GM21737 (cell line): ENCODE results near the gene EIF1B.
"Not testable (repeated sequence)": the region's sequence is repeated elsewhere in the genome, so short reads cannot be mapped to it uniquely, and the experiment has no call there.

Experiments
- ATAC-seq: cut with Tn5 transposase; IDR thresholded peaks from one replicate; pipeline ENCODE4 v1.9.1; 2021; ENCODE audit warnings: mild to moderate bottlenecking, moderate library complexity; ENCODE audit not compliant: unreplicated experiment

Gene EIF1B

GRCh38 chr3:40309418-40309924 lies at the start of gene EIF1B:
TSS of gene EIF1B (plus strand) at chr3:40309707. CDS start at chr3:40309942, 235 bp downstream.
- peak; percentile 94 for ATAC-seq

- ATAC-seq, result no peak
Measured at GRCh38 chr3:40262331-40262730, 47.2 kb upstream of the EIF1B start.

DNA sequence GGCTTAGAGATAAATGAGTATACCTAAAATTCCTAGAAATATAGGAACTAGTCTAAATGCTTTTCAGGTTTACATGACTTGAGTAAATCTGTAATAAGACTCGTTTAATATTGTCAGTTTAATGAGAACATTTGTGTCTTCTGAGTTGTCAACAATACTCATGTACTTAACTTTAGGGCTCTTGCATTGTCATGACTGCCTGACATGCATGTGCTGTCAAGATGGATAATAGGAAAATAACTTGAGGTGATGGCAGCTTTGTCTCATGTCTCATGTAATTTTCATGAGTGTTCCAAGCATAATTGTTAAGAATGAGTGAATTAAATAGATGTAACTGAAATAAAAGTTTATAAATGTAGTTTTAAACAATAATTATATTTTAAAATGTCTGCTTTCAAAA lies 45.1 kb upstream of the EIF1B start:
- ATAC-seq, result no peak

DNA sequence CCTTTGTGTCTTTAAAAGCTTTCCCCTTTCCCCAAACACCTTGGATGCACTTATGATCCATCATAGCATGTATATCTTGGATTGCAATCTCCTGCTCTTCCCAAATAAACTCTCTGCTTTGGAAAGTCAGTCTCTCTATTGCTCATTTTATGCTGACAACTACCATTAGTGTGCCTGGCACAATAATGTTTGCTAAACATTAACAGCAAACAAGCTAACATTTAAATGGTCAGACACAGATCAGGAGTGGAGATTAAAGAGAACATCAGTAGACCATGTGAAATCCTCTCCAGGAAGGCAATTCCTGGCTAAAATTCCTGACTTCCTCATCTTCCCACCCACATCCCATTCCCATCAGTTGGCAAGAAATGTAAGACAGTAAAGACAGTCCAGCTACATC lies 44.3 kb upstream of the EIF1B start:
- no peak for ATAC-seq

DNA sequence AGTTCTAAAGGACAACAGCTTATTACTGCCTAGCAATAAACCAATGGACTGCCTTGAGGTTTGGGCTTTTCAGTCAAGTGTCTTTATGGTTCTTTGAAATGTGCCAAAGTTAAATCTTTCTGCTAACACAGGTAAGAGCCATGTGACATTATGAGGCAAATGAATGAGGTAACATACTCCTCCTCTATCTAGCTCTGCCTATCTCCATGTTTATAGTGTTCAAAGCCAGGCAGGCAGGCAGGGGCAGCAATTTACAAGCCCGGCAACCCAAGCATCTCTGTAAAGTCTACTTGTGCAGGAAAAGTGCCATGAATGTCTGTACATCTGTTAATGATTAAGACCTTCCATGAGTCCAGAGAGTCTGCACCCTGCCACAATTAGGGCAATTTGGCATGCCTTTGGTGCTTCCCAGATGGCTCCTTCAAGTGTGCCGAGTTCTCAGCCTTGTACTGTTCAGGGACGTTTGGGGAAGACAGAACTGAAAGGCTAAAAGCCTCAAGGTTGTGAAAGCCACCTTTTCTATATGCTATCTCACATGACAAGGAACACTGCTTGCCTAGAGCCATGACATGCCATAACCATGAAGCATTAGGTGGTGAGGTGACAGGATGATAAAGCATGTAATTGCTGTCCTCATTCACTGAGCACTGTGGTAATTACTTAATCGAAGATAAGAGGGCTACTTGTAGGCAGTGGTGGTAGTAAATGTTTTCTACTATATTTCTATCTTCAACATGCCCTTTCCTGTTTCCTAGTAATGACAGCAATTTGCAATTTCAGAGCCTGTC lies 41.4 kb upstream of the EIF1B start:
- ATAC-seq, result no peak

- no peak for ATAC-seq
Measured at GRCh38 chr3:40268802-40269524, 40.5 kb upstream of the EIF1B start.

DNA sequence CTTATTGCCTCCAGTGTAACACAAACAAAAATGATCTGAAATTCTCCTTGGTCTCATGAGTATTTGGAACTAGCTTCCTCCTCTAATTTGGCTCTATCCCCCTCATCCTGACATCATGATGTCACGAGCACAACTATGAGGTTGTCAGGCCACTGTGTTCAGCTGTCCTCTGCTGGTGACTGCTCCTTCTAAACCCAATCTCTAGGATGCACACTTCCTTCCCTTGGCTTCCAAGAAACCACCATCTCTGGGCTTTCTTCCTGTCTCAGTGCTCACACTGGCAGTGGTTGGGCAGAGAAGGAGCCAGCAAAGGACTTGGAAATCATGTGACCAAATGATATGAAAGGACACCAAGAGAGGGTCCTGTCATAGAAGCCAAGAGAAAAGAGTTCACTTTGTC lies 30.7 kb upstream of the EIF1B start:
- no peak for ATAC-seq

- ATAC-seq, result no peak
Measured at GRCh38 chr3:40281995-40282394, 27.5 kb upstream of the EIF1B start.

DNA sequence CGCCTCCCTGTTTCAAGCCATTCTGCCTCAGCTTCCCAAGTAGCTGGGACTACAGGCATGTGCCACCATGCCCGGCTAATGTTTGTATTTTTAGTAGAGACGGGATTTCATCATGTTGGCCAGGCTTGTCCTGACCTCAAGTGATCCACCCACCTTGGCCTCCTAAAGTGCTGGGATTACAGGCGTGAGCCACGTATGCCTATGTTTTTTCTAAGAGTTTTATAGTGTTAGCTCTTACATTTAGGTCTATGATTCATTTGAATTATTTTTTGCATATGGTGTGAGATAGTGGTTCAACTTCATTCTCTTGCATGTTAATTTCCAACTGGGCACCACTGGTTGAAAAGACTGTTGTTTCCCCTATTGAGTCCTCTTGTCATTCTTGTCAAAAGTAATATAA lies 26.4 kb upstream of the EIF1B start:
- ATAC-seq, result not testable (repeated sequence)

DNA sequence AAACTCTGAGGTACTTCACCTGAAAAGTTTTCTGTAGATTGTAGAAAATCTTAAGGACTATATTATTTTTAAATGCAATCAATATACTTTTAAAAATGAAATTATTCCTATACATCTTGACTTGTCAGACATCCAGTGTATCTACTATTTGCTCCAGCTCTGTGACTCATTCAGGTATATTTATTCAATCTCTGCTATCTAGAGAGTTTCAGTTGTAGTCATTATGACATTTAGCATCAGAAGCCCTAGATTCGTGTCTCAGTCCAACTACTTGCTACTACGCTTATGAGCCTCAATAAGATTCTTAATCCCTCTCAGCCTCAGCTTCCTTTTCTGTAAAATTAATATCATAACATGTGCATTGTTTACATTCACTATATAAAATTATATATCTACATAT lies 22.3 kb upstream of the EIF1B start:
- no peak for ATAC-seq

- no peak for ATAC-seq
Measured at GRCh38 chr3:40290396-40290795, 19.1 kb upstream of the EIF1B start.

GRCh38 chr3:40291471-40291870 lies 18.0 kb upstream of the EIF1B start:
- no peak for ATAC-seq

GRCh38 chr3:40292637-40293349 lies 16.7 kb upstream of the EIF1B start:
- no peak for ATAC-seq

DNA sequence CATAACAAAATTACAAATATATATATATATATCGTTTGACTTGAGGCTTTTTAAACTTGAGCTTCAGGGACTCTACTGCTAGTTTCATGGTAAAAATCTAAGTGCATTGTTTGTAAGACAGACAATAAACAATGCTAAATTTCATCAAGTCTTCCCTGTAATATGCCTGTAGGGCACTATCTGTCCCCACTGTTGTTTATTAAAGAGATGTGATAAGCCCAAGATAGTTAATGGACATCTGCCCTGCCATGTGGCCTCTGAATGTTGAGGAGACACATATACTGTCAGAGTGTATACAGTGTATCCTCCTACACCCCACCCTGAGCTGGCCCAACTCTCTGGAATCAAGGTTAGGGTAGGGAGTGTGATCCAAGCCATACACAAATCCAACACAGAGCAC lies 15.1 kb upstream of the EIF1B start:
- ATAC-seq, result no peak

DNA sequence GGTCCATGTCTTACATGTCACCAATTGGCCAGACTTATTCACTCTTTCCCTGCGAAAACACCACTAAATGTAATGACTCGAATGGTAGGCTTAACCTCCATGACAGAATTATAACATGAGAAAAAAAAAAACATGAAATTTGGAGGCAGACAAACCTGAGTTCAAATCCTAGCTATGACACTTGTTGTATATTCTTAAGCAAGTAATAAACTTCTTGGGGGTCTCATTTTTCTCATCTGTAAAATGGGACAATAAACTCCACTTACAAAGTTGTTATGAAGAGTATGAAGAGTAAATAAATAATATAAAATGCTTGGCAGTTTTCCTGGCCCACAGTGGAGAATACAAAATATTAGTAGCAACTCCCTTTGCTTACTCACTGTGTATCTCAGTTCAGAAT lies 11.4 kb upstream of the EIF1B start:
- no peak for ATAC-seq

GRCh38 chr3:40299130-40299720 lies 10.3 kb upstream of the EIF1B start:
- no peak for ATAC-seq

DNA sequence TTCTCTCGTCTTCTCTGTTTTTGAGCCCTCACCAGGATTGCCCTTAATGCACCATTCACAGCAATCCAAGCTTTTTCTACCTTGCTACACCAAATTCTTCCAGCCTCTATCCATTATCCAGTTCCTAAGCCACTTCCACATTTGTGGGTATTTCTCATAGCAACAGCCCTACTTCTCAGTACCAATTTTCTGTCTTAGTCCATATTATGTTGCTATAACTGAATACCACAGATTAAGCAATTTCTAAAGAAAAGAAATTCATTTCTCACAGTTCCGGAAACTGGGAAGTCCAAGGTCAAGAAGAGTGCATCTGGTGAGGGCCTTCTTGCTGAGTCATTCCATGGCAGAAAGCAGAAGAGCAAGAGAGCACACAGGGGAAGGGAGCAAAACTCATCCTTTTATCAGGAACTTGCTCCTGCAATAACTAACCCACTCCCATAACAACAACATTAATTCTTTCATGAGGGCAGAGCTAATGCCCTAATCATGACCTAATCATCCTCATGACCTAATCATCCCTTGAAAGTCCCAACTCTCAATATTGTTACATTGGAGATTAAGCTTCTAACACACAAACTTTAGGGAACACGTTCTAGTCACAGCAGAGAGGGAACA lies 9.7 kb upstream of the EIF1B start:
- ATAC-seq, result no peak

DNA sequence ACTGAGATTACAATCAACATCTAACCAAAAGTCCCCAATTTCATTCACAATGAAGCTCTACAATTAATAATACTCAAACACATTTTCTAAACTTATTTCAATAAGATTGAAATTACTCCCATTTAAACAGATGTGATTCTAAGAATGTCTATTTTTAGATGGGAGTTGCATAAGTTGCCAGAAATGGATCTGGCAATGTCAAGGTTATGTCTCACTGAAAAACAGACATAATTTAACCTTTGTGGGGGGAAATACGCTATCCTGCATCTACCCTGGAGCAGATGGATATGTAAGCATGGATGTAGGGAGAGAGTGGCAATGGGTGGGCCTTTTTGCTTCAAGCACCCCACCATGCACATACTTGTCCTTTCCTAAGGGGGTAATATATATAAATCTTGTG lies 6.7 kb upstream of the EIF1B start:
- ATAC-seq, result no peak

DNA sequence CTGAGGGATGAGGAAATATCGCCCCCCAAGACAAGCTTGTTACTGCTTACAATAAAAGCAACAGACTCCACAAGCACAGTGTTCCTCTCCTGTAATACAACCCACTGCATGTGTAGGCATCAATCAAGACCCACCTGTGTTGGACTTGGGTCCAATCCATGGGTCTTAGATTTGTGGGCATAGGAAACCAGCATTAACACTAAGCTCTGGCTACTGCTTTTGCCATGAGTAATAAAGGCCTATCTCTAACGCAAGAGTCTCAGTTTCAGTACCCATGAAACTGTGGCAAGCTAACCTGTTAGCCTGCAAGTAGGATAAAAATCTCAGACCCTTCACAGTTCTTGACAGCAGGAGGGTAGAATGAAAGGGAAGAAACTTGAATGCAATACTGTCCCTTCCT lies 5.2 kb upstream of the EIF1B start:
- no peak for ATAC-seq

- no peak for ATAC-seq
Measured at GRCh38 chr3:40306336-40306735, 3.2 kb upstream of the EIF1B start.

- no peak for ATAC-seq
Measured at GRCh38 chr3:40307176-40307575, 2.3 kb upstream of the EIF1B start.
